Neuronal stem cell (in vitro differentiated cells): ENCODE measurements around the gene C2CD5.

Source experiments
- DNase-seq: peaks from one replicate; pipeline ENCODE4 v3.0.0-alpha.2; 2013; ENCODE audit warnings: low spot score
- H2AFZ ChIP-seq: one replicate; pipeline ENCODE4 v1.6.1; 2013; ENCODE audit warnings: mild to moderate bottlenecking, low read length, inconsistent platforms
- H2AK5ac ChIP-seq: 2 replicates; pipeline ENCODE4 v1.6.1; 2013; ENCODE audit warnings: low read depth, mild to moderate bottlenecking, inconsistent platforms, low read length, moderate library complexity, mixed read lengths
- H2BK120ac ChIP-seq: 2 replicates; pipeline ENCODE4 v1.6.1; 2013; ENCODE audit warnings: low read depth, mild to moderate bottlenecking, inconsistent platforms, low read length, moderate library complexity, mixed read lengths
- H2BK12ac ChIP-seq: one replicate; pipeline ENCODE4 v1.6.1; 2013; ENCODE audit warnings: low read length, inconsistent platforms
- H2BK15ac ChIP-seq: 2 replicates; pipeline ENCODE4 v1.6.1; 2013; ENCODE audit warnings: mild to moderate bottlenecking, low read length, inconsistent platforms, mixed read lengths
- H2BK5ac ChIP-seq: one replicate; pipeline ENCODE4 v1.6.1; 2013; ENCODE audit warnings: inconsistent platforms, mild to moderate bottlenecking, low read length, moderate library complexity
- H3K14ac ChIP-seq: one replicate; pipeline ENCODE4 v1.6.1; 2013; ENCODE audit warnings: low read length, inconsistent platforms
- H3K18ac ChIP-seq: 2 replicates; pipeline ENCODE4 v1.6.1; 2013; ENCODE audit warnings: low read length, inconsistent platforms
- H3K23ac ChIP-seq: 2 replicates; pipeline ENCODE4 v1.6.1; 2013; ENCODE audit warnings: low read depth, mild to moderate bottlenecking, mixed read lengths, low read length, inconsistent platforms; ENCODE audit not compliant: poor library complexity
- H3K27ac ChIP-seq: replicated peaks from 3 replicates; pipeline ENCODE4 v1.5.1; 2013; ENCODE audit warnings: low read length, inconsistent platforms
- H3K27me3 ChIP-seq, 3 experiments: 2 replicates each; pipeline ENCODE4 v1.6.1; 2013; ENCODE audit warnings: low read length in 3 of 3, mild to moderate bottlenecking in 2 of 3, inconsistent platforms in 1 of 3, low read depth in 1 of 3, mixed read lengths in 1 of 3, moderate library complexity in 1 of 3; ENCODE audit not compliant: control insufficient read depth in 3 of 3, insufficient read depth in 3 of 3
- H3K36me3 ChIP-seq, 2 donors: replicated peaks in 1 of 2; 2 replicates each; pipeline ENCODE4 v1.6.1; 2013; ENCODE audit warnings: low read length in 2 of 2; ENCODE audit not compliant: control insufficient read depth in 2 of 2, insufficient read depth in 2 of 2
- H3K4ac ChIP-seq: 2 replicates; pipeline ENCODE4 v1.6.1; 2013; ENCODE audit warnings: inconsistent platforms, mild to moderate bottlenecking, low read length, moderate library complexity
- H3K4me1 ChIP-seq, 2 donors: 1 replicate in 1 of 2; 2 replicates in 1 of 2; pipeline ENCODE4 v1.6.1; 2013; ENCODE audit warnings: low read length in 2 of 2, low read depth in 1 of 2; ENCODE audit not compliant: control insufficient read depth in 2 of 2, insufficient read depth in 1 of 2
- H3K4me2 ChIP-seq: one replicate; pipeline ENCODE4 v1.6.1; 2013; ENCODE audit warnings: mild to moderate bottlenecking, low read length, inconsistent platforms; ENCODE audit not compliant: insufficient read depth, poor library complexity, severe bottlenecking
- H3K4me3 ChIP-seq, 2 donors: 2 replicates each; pipeline ENCODE4 v1.5.1; 2013; ENCODE audit warnings: low read length in 2 of 2, mild to moderate bottlenecking in 2 of 2, inconsistent platforms in 1 of 2, moderate library complexity in 1 of 2
- H3K79me1 ChIP-seq: one replicate; pipeline ENCODE4 v1.6.1; 2013; ENCODE audit warnings: low read depth, mild to moderate bottlenecking, inconsistent platforms, low read length, moderate library complexity
- H3K9ac ChIP-seq: one replicate; pipeline ENCODE4 v1.6.1; 2013; ENCODE audit warnings: mild to moderate bottlenecking, low read depth, low read length, inconsistent platforms; ENCODE audit not compliant: poor library complexity
- H3K9me3 ChIP-seq, 2 donors: replicated peaks in 1 of 2; 2 replicates each; pipeline versions ENCODE3 to v1.6.1; 2013; ENCODE audit warnings: low read length in 2 of 2, mild to moderate bottlenecking in 2 of 2, inconsistent platforms in 1 of 2, low read depth in 1 of 2, mixed read lengths in 1 of 2, moderate library complexity in 1 of 2; ENCODE audit not compliant: control insufficient read depth in 2 of 2, insufficient read depth in 1 of 2
- H4K8ac ChIP-seq: one replicate; pipeline ENCODE4 v1.6.1; 2013; ENCODE audit warnings: low read depth, mild to moderate bottlenecking, inconsistent platforms, low read length, moderate library complexity
- H4K91ac ChIP-seq: one replicate; pipeline ENCODE4 v1.6.1; 2013; ENCODE audit warnings: low read length, low read depth, mild to moderate bottlenecking, inconsistent platforms; ENCODE audit not compliant: poor library complexity
- WGBS, 2 donors: extraction: QIAGEN DNeasy Blood & Tissue Kit; methylation state at CpG; one replicate each; pipeline ENCODE4 v1.1.7; 2013; ENCODE audit warnings: missing lambda C conversion rate in 2 of 2, mixed read lengths in 1 of 2; ENCODE audit not compliant: insufficient read length in 2 of 2, insufficient replicate concordance in 1 of 2; ENCODE audit errors: extremely low coverage in 2 of 2; 5-methylcytosine and 5-hydroxymethylcytosine counted together

The C2CD5 gene

GRCh38 chr12:22574921-22575320, 30.6 kb upstream of the C2CD5 start:
- no peak overlapping the region for H3K14ac ChIP-seq
- no peak overlapping the region for H2BK120ac ChIP-seq
- no peak overlapping the region for H3K27ac ChIP-seq
- H2AFZ ChIP-seq, result no peak overlapping the region
- H2AK5ac ChIP-seq, result no peak overlapping the region
- no peak overlapping the region for H3K4me3 ChIP-seq
- H4K91ac ChIP-seq, result no peak overlapping the region
- no peak overlapping the region for H3K4me2 ChIP-seq
- no peaks in the 10 kb centered on the region for H3K27me3 ChIP-seq
- H3K18ac ChIP-seq, result no peak overlapping the region
- H3K36me3 ChIP-seq, result no peaks in the 10 kb centered on the region
- no peak overlapping the region for H3K23ac ChIP-seq
- no peaks in the 10 kb centered on the region for H3K79me1 ChIP-seq
- H2BK15ac ChIP-seq, result no peak overlapping the region
- DNase-seq, result no peak
- H3K4ac ChIP-seq, result no peak overlapping the region
- H3K9ac ChIP-seq, result no peak overlapping the region
- no peaks in the 10 kb centered on the region for H3K4me1 ChIP-seq
- WGBS, 2 donors, result no CpG with 5 or more reads among the region's 3 CpGs
- H2BK5ac ChIP-seq, result no peak overlapping the region
- H4K8ac ChIP-seq, result no peak overlapping the region
- H3K9me3 ChIP-seq, result no peaks in the 10 kb centered on the region
- no peak overlapping the region for H2BK12ac ChIP-seq

DNA sequence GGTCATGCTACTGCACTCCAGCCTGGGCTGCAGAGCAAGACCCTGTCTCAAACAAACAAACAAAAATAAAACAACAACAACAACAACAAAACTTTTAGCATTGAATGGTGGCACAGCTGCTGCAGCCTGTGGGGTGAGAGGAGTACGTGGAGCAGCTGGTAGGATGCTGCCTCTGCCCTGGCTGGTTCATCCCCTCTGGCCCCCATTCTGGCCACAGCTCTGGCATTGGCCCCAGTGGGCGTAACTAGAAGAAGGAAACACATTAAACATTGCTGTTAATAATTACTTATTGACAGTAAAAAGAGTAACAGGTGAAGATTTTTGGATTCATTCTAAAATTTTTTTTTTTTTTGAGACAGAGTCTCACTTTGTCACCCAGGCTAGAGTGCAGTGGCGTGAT, 28.8 kb upstream of the C2CD5 start:
- H3K4me2 ChIP-seq, result no peak overlapping the region
- no peak overlapping the region for H2BK12ac ChIP-seq
- no peak overlapping the region for H3K14ac ChIP-seq
- H3K4me3 ChIP-seq, result no peak overlapping the region
- H3K9me3 ChIP-seq, result no peaks in the 10 kb centered on the region
- no peak overlapping the region for H4K91ac ChIP-seq
- no peak overlapping the region for H3K9ac ChIP-seq
- no peak overlapping the region for H3K4ac ChIP-seq
- H3K36me3 ChIP-seq, result no peaks in the 10 kb centered on the region
- no peaks in the 10 kb centered on the region for H3K4me1 ChIP-seq
- H4K8ac ChIP-seq, result no peak overlapping the region
- H3K18ac ChIP-seq, result no peak overlapping the region
- no peaks in the 10 kb centered on the region for H3K27me3 ChIP-seq
- H2AFZ ChIP-seq, result no peak overlapping the region
- H2BK120ac ChIP-seq, result no peak overlapping the region
- no peak overlapping the region for H2AK5ac ChIP-seq
- H3K79me1 ChIP-seq, result no peaks in the 10 kb centered on the region
- DNase-seq, result no peak
- WGBS, 2 donors, result no CpG with 5 or more reads among the region's 3 CpGs
- no peak overlapping the region for H2BK15ac ChIP-seq
- no peak overlapping the region for H3K23ac ChIP-seq
- no peak overlapping the region for H2BK5ac ChIP-seq
- no peak overlapping the region for H3K27ac ChIP-seq

GRCh38 chr12:22569253-22569652, 24.9 kb upstream of the C2CD5 start:
- Histone ChIP-seq H3K9me3 (no peaks in the 10 kb centered on the region), H3K27ac (no peak overlapping the region), H2BK12ac (no peak overlapping the region), H3K4me3 (no peak overlapping the region), H4K8ac (no peak overlapping the region), H3K9ac (no peak overlapping the region), H4K91ac (no peak overlapping the region), H3K4me2 (no peak overlapping the region), H3K36me3 (no peaks in the 10 kb centered on the region), H2AFZ (no peak overlapping the region), H3K18ac (no peak overlapping the region), H3K4me1 (no peaks in the 10 kb centered on the region), H3K4ac (no peak overlapping the region), H3K79me1 (no peaks in the 10 kb centered on the region), H2BK120ac (no peak overlapping the region), H2BK5ac (no peak overlapping the region), H2BK15ac (no peak overlapping the region), H3K14ac (no peak overlapping the region), H3K23ac (no peak overlapping the region), H2AK5ac (no peak overlapping the region), H3K27me3 (no peaks in the 10 kb centered on the region)
- no peak for DNase-seq

- H3K4me2 ChIP-seq, result no peak overlapping the region
- no peak overlapping the region for H3K27ac ChIP-seq
- no peak overlapping the region for H3K14ac ChIP-seq
- H2BK120ac ChIP-seq, result no peak overlapping the region
- peaks cover 0 to 12% (median 0%) of the 10 kb centered on the region in 3 experiments for H3K27me3 ChIP-seq
- no peak overlapping the region for H4K8ac ChIP-seq
- WGBS, 2 donors, result no CpG with 5 or more reads among the region's 4 CpGs
- H3K79me1 ChIP-seq, result no peaks in the 10 kb centered on the region
- H3K36me3 ChIP-seq, result no peaks in the 10 kb centered on the region
- no peak overlapping the region for H2BK12ac ChIP-seq
- no peak overlapping the region for H3K4me3 ChIP-seq
- no peak overlapping the region for H4K91ac ChIP-seq
- no peak overlapping the region for H2AK5ac ChIP-seq
- peaks cover 0 to 2% of the 10 kb centered on the region in 2 donors for H3K9me3 ChIP-seq
- H2BK15ac ChIP-seq, result no peak overlapping the region
- H2AFZ ChIP-seq, result no peak overlapping the region
- H3K23ac ChIP-seq, result no peak overlapping the region
- no peak overlapping the region for H3K4ac ChIP-seq
- no peak overlapping the region for H3K9ac ChIP-seq
- no peak for DNase-seq
- no peaks in the 10 kb centered on the region for H3K4me1 ChIP-seq
- no peak overlapping the region for H2BK5ac ChIP-seq
- no peak overlapping the region for H3K18ac ChIP-seq
These were observed 18.0 kb upstream of the C2CD5 start for GRCh38 chr12:22562036-22563028.
